GM19324 (cell line): ENCODE results near the gene GRPEL2.

Source experiments
- ATAC-seq: cut with Tn5 transposase; IDR thresholded peaks from one replicate; pipeline ENCODE4 v1.9.1; 2021; ENCODE audit warnings: mild to moderate bottlenecking, moderate library complexity; ENCODE audit not compliant: unreplicated experiment, low FRiP score

The GRPEL2 gene

DNA sequence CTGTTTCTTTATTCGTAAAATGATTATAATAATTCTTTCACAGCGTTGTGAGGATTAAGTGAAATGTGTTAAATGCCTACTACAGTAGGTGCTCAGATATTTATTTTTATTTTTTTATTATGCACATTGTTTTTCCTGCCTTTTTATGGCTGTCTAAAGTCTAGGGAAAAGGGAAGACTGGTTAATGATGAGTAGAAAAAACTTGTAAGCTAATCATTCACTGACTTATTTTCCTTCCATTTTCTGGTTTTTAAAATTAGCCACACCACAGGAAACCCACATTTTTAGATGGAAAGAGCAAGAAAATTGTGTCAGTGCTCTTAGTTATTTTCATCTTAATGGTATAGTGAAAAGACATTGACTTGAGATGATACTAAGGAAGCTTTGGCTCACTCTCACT is 8.6 kb downstream of the GRPEL2 start:
- ATAC-seq, result no peak

DNA sequence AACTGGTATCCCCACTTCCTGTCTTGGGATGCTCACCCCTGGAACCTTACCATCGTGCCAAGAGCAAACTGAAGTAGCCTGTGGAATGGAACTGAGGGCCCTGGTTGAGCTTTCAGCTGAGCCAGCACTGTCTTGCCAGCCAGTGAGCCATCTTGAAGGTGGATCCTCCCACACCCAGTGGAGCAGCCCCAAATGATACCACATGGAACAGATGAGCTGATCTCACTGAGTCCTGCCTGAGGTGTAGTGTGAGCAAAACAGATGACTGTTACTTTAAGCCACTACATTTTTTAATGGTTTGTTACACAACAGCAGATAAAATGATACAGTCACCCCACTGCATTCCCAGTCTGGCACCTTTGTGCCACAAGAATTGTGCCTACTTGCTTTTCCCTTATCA is 10.4 kb downstream of the GRPEL2 start:
- no peak for ATAC-seq

DNA sequence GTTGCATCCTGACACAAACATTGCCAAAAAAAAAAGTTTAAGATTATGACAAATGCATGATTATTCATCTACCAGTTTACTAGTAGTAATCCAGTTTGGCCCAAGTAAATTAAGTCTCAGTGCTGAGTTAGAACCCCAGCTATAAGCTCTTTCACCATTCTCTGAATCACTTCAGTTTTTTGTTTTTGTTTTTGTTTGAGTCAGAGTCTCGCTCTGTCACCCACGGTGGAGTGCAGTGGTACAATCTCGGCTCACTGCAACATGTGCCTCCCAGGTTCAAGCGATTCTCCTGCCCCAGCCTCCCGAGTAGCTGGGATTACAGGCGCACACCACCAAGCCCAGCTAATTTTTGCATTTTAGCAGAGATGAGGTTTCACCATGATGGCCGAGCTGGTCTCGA is 11.1 kb downstream of the GRPEL2 start:
- no peak for ATAC-seq

DNA sequence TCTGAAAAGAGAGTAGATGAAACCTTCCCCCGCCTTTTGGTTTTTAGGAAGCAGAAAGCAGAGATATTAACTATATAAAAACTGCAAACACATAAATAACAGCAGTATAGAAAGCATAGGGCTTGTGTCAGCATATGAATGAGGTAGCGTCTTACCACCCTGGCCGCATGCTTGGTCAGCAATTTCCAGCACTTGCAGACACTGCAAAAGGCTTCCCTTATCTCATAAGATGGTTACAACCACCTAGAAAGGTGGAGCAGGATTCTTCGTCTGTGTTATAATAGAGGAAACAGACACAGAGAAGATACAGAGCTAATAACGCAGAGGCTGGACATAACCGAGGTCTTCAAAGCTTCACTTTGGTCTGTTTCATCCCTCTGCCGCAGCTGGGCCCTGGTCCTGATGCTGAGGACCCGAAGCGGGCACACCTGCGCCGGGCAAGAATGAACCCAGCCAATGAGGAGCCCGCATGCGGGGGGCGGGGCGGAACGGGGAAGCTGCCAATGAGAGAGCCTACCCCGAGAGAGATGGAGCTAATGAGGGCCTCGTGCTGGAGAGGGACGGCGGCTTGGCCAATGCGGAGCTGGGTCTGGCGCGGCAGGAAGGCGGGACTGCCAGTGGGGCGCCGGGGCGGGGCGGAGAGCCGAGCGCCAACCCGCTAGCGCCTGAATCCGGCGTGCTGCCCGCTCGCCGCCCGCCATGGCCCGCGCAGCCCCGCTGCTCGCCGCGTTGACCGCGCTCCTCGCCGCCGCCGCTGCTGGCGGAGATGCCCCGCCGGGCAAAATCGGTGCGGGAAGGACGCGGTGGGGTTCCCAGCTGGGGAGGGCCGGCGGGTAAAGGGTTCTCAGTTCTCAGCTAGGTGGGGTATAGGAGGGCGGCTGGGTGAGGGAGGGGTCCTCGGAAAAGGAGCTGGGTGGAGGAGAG is 12.3 kb downstream of the GRPEL2 start, which contains the start of gene PCYOX1L:
PCYOX1L (plus strand) TSS at position 677 of the 924 bp plus-strand sequence; CDS start at position 700, 23 bp downstream.
- ATAC-seq, result peak; percentile 99

DNA sequence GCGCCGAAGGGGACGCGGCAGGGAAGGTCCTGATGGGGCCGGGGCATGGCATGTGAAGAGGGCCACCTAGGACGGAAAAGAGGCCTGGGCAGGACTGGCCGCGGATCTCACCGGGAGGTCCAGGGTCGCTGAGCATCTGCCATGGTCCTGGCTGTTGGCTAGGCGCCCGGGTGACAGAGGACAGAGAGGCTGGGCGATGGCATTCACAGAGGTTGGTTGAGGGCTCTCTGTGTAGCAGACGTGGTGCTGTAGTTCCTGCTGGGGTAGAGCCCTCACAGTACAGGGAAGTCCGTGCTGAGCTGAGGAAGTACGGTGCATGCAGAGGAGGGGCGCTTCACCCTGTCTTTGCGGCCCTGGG is 13.0 kb downstream of the GRPEL2 start:
- ATAC-seq, result no peak

DNA sequence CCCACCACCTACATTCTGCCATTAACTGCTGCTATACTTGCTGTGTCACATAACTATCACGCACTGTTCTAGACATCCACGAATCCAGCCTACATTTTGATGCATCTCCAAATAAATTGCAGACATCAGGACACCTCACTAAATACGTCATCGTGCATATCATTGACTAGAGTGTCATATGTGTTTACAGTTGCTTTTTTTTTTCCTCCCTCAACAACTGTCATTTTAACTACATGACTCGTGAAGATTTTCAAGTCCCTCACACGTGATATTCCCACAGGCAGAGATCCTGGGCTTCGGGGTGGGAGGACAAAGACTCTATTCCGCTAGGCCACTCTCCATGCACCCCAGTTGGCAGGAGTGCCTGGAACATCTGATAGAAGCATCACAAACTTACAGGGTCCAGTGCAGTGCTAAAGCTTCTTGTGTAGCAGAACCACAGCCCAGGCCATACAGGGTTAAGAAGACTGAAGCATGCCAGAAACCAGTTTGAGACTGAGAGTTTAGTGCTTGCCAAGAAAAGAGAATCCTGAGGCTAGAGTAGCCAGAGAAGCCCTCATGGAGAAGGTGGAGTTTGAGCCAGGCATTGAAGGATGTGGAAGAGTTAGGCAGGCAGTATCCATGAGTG is 13.7 kb downstream of the GRPEL2 start:
- ATAC-seq, result no peak

DNA sequence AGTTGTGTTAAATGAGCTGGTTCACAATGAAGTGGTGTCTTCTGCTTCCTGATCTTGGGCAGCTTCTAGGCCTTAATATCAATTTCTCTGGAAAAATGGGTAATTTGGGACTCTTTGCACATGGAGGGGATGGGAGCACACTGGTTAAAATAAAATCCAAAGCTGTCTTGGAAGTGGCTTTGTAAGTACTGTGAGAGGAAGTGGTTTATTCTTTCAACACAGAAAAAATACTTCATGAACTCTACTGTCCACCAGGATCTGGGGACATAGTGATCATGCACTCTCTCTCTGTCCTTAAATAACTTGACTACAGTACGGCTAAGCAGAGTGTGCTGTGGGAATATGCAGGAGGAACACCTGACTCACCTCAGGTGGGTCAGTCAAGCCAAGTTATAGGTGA is 15.0 kb downstream of the GRPEL2 start:
- no peak for ATAC-seq

DNA sequence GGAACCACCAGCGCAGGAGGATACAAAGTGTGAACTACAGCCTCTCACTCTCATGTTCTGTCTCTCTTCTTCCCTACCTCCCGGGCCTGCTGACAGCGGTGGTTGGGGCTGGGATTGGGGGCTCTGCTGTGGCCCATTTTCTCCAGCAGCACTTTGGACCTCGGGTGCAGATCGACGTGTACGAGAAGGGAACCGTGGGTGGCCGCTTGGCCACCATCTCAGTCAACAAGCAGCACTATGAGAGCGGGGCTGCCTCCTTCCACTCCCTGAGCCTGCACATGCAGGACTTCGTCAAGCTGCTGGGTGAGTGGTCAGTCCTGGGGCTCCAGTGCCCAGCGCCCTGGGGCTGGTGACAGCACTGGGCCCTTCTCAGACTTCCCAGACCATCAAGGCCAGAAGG is 17.2 kb downstream of the GRPEL2 start:
- no peak for ATAC-seq

DNA sequence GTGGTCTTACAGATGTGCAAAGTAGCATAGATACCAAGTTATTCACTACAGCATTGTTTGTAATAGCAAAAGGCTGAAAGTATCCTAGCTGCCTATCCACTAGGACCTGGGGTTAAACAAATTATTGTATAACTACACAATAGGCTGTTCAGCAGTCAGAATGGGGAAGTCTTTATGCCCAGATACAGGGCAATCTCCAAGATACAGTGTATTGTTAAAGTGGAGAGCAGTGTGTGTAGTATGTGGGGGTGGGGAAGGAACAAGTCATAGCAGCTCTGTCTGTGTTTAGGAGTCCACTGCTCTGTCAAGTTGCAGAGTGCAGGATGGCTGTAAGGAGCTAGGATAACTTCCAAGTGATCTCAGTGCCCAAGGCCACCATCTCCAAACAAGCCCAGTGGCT is 18.1 kb downstream of the GRPEL2 start:
- no peak for ATAC-seq

DNA sequence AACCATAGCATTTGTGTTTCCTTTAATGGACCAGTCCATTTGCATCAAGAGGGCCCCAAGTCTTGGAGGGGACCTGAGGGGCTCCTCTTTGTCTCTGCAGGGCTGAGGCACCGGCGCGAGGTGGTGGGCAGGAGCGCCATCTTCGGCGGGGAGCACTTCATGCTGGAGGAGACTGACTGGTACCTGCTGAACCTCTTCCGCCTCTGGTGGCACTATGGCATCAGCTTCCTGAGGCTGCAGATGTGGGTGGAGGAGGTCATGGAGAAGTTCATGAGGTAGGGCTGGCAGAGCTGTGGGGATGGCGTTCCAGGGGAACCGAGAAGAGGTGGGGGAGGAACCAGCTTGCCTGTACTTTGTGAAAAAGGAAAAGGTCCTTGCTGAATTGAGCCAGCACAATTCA is 18.6 kb downstream of the GRPEL2 start:
- no peak for ATAC-seq

DNA sequence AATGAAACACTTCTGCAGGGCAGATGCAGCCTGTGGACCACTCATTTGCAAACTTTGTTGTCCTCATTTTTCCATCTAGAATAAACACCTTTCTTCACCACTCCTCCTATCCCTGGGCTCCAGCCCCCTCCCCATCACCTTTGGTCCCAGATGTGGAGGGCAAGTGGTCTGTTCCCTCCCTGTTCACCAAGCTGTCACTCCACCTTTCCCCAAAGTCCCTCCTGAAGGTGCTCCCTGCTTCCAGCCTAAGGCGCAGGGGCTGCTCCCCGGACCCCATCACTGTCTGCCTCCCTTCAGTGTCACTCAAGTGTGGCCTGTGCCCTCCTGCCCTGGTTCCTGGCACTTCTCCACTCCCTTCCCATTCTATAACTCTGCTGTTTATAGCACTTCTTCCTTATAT is 19.4 kb downstream of the GRPEL2 start:
- no peak for ATAC-seq

DNA sequence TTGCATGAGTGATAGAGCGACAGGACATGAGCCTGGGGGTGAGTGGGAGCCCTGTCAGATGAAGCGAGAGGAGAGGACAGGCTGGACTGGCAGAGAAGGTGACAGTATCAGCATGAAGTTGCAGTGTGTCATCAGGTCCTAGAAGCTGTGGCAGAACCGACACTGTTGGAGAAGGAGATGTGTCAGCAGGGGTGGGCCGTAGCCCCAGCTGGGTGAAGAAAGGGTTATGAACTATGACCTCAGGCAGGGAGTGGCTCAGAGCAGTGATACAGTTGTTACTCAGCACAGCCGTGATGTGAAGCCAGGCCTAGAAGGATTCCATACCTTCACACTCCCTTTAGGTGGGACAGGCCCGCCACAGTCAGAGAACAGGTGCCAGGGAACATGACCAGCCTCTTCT is 20.1 kb downstream of the GRPEL2 start:
- ATAC-seq, result no peak

DNA sequence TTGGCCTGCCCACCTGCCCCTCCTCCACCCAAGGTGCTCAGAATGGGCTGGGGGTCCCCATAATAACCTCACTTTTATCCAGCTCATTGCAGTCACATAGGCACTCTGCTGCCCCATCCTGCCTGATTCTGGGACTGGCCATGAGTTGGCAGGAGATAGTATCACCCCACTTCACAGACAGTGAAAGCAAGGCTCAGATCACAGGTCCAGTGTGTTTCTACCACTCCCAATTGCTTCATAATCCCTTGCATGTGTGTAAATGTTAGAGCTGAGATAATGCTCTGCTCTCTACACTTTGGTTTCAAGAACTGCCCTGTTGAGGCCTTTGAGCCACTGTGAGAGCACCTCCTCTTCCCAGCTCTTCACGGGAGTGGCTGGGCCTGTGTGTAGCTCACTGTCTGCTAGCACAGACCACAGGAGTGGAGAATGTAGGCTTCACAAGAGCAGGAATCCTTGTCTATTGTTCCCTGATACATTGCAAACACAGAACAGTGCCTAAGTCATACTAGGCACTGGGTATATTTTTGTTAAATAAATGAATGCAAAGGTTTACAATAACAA is 20.9 kb downstream of the GRPEL2 start:
- ATAC-seq, result no peak

DNA sequence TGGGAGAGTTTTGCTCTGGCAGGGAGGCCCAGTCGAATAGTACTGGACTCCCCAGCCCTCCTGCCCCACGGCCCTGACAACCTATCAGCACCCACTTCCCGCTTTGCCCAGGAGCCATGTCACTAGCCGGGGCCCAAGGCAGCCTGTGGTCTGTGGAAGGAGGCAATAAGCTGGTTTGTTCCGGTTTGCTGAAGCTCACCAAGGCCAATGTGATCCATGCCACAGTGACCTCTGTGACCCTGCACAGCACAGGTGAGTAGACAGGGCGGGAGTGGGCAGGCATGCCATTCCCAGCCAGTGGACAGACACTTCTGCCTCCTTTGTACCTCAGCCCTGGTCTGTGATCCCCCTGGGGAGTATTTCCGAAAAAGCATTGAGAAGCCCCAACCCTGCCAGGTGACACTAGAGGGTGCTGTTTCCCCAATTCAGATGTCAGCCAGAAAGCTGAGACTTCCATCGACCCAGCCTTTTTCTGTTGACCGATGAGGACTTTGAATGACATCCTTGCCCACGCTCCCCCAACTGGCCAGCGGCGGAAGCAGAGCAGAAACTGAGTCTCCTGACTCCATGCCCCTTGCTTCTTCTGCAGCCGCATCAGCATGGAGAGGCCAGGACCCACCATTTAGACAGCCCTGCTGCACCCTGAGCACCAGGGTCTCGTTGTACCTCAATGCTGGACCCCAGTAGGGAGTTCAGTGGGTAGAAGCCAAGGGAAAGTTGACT is 22.1 kb downstream of the GRPEL2 start:
- peak; percentile 60 for ATAC-seq

DNA sequence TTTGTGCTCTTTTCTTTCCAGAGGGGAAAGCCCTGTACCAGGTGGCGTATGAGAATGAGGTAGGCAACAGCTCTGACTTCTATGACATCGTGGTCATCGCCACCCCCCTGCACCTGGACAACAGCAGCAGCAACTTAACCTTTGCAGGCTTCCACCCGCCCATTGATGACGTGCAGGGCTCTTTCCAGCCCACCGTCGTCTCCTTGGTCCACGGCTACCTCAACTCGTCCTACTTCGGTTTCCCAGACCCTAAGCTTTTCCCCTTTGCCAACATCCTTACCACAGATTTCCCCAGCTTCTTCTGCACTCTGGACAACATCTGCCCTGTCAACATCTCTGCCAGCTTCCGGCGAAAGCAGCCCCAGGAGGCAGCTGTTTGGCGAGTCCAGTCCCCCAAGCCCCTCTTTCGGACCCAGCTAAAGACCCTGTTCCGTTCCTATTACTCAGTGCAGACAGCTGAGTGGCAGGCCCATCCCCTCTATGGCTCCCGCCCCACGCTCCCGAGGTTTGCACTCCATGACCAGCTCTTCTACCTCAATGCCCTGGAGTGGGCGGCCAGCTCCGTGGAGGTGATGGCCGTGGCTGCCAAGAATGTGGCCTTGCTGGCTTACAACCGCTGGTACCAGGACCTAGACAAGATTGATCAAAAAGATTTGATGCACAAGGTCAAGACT is 22.8 kb downstream of the GRPEL2 start:
- no peak for ATAC-seq

DNA sequence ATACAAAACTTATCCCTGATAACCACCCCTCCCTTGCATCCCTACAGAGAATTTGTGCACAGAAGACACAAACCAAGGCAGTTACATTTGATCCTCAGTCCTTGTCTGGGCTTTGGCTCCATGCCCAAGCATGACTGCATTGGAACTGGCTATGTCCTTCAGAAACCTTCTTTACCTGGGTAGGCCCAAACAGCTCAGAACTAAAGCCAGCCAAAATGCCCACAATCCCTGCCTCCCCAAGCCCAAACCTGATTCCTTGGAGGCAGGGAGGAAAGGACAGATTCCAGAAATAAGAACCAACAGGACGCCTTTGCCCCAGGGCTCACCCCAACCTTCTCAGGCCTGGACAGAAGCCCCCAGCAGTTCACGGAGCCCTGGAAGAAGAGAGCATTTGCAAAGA is 25.6 kb downstream of the GRPEL2 start:
- ATAC-seq, result no peak

DNA sequence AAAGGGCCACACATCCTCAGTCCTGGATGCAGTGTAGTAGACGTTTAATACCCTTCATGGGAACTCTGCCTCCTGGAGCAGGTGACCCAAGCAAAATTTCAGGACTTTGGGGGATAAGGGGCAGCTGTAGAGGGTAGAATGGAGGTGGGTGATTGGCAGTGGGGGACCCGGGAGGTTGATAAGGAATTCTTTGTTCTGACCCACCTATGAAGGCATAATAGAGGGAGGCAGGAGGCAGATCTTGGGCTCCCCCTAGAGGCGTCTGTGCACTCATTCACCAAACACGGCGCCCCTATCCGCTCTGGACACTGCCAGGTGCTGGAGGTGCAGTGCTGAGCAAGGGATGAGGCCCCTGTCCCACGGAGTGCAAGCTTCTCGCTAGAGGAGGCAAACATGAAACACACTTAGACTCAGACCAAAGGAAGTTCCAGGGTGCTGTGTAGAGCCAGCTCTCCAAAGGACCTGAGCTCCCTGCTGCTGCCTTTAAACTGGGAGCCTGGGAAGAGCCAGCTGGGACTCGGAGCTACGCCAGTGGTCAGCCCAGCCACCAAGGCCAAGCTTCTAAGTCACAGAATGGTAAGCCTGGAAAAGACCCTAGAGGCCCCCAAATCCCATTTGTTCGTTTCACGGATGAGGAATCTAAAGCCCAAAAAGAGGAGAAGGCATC is 26.1 kb downstream of the GRPEL2 start:
- no peak for ATAC-seq

DNA sequence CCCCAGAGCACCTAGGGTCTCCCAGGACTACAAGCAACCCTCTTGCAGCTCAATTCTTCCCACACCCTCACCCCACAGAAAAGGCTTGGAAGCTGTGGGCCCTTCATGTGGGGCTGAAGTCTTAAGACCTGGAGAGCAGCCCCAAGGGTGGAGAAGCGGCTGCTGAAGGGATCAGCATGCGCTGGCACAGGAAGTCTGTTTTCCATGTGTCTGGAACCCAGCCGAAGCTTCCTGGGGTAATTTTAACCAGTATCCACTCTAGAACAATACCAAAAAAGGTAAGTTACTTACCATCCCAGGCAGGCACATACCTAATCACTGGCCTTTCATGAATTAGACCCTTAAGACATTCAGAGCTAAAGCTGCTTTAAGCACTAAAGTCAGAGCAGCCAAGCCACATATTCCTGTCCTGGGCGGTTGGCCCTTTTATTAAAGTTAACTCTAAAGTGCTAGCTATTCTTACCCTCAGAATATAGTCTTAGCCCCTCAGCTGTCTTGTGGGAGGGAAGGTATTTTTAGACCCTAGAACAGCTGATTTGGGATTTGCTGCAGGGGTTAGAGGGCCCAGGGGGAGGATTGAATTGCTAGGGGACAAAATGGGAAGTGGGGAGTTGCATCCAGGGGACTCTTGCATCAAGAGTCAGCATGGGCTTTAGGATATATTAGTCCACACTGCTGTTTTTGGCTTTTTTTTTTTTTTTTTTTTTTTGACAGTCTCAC is 26.9 kb downstream of the GRPEL2 start:
- ATAC-seq, result no peak

DNA sequence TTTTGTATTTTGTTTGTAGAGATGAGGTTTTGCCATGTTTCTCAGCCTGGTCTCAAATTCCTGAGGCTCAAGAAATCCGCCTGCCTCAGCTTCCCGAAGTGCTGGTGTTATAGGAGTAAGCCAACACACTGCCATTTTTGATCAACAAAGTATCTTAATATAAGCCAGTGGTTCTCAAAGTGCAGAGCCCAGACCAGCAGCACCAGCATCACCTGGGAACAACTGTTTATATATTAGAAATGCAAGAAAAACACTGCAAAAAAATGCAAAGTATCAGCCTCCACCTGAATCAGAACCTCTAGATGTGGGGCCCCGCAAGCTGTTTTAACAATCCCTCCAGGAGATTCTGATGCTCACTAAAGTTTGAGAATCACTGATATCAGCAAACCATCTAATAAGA is 27.6 kb downstream of the GRPEL2 start:
- ATAC-seq, result no peak
